Subcutaneous adipose tissue (tissue), 4 donors: ENCODE data around the gene OR51E2. TPM values are rescaled to one million over a fixed set of nuclear protein-coding genes. Genes with fewer than 3 reads are reported as not detected.

Experiments used
- CTCF ChIP-seq: fragments of 450-650 bp; IDR thresholded peaks from one replicate; pipeline ENCODE4 v1.5.1; 2016; ENCODE audit warnings: low read depth, mild to moderate bottlenecking, control low read depth, antibody characterized with exemption, moderate library complexity
- total RNA-seq, 4 donors: library from RNA; depleted of rRNA; stranded (reverse); fragments of >200 nt; gene quantifications; one replicate each; pipeline ENCODE4 v1.1.0, GENCODE V29; 2016

Gene OR51E2
- total RNA-seq, 4 donors from 2014 or later, result 0.17 to 0.33 TPM; not detected in 2

GRCh38 chr11:4642043-4642442 lies 55.6 kb downstream of the OR51E2 start:
- TF ChIP-seq CTCF, result no peak

DNA sequence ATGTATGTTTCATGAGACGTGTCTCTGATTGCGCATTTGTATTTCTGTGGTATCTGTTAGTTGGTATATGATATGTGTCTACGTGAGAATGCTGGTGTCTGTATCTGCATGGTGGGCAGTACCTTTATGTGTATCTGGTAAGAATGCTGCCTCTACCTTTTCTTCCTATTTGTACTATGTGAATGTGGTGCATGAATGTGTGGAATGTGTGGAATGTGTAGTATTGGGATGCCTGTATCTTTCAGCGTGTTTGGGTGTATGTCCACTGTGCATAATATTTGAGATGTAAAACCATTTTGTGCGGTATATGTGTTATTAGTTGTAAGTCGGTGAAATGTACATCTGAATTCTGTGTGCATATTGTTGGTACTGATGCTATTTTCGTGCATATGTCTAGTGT lies 56.2 kb downstream of the OR51E2 start:
- TF ChIP-seq CTCF, result no peak

GRCh38 chr11:4639931-4640330 lies 57.7 kb downstream of the OR51E2 start:
- TF ChIP-seq CTCF, result no peak

DNA sequence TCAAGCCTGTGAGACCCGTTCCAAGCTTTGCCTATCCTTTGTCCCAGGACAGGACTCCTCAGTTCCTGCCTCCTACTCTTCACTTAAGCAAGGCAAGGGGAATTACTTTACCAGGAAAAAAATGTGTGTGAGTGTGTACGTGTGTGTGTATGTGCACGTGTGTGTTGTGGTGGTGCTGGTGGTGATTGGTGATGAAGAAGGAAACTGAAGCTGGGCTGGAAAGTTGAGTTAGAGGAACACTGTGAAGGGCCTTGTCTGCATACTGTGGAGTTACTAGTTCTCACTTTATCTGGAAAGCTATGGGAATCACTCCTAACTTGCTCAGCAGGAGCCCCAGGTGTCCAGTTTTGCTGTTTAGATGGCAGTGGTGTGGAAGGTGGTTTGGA lies 60.0 kb downstream of the OR51E2 start:
- TF ChIP-seq CTCF, result no peak

DNA sequence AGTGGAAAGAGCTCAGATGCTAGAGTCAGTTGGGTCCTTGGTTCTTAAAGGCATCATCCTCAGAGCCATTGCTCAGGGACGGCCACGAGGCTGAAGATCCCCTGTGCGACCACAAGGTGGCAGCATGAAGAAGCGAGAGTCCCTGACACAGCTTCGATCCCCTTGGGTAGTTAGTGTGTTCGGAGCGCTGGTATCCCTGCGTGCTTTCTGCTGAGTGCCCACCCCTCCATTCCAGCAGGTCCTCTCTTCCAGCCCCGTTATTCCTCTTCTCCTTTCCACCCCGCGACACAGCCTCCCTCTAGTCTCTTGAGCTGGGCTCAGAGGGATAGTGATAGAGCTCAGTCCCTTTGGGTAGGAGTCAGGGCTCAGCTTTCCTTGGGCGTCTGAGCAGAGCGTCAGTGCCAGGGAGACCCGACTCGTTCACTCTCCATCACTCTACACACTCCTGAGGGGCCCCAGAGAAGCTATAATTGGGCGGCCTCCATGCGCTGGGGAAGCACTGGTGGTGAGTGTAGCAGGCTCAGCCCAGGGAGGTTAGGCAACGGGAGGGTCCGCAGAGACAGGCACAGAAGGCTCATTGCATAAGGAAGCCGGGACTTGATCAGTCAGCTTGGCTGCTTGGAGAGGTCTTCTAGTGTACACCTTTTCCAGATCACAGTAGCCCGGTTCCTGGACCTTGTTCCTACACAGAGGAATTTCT lies 60.5 kb downstream of the OR51E2 start, which contains the start of gene OR51D1:
OR51D1 (plus strand) TSS at position 516 of the 700 bp plus-strand sequence. CDS start 2,314 bp downstream, outside the sequence.
- TF ChIP-seq CTCF, result no peak

DNA sequence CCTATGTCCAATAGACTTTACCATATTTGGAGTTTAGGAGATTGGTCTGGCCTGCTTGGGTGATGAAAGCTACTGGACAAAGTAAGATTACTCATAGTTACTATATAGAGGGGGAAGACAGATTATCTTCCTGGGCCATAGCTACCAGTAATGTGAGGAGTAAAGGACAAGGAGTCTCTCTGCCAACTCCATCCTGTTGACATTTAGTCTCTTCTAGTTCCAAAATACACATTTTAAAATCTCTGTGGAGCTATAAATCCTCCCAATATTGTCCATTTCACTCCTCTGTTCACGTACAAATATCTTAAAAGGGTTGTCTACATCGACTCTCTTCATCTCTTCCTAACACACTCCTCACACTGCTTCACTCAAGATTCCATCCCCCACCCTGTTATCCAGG lies 61.5 kb downstream of the OR51E2 start:
- no peak for TF ChIP-seq CTCF

Other genes starting within 250 kb of the OR51E2 start
- 1 to 10 TPM in 1 of 4 donors, not detected in 3; 2.4 TPM for gene OR52K2, start 248.6 kb downstream of the OR51E2 start, total RNA-seq
- gene OR52K1, start 215.2 kb downstream of the OR51E2 start, total RNA-seq, result under 1 TPM in 1 of 4 donors, not detected in 3; 0.22 TPM
- not detected for gene OR52M1, start 152.7 kb downstream of the OR51E2 start, total RNA-seq
- gene OR52I2, start 116.1 kb downstream of the OR51E2 start, total RNA-seq, result not detected
- gene OR52I1, start 103.8 kb downstream of the OR51E2 start, total RNA-seq, result not detected
- gene TRIM68, start 89.6 kb downstream of the OR51E2 start, total RNA-seq, result 10 to 100 TPM in 2 of 4 donors, 1 to 10 TPM in 2; 5.4 to 19.0 (median 10.3) TPM
- not detected for gene OR51D1, start 60.4 kb downstream of the OR51E2 start, total RNA-seq
- 1 to 10 TPM in 2 of 4 donors, not detected in 2; 1.1 to 3.3 TPM for gene OR51E1, start 53.9 kb downstream of the OR51E2 start, total RNA-seq
- not detected for gene MMP26, start 6.9 kb upstream of the OR51E2 start, total RNA-seq
- not detected for gene OR51F1, start 72.1 kb upstream of the OR51E2 start, total RNA-seq
- gene OR52R1, start 106.5 kb upstream of the OR51E2 start, total RNA-seq, result not detected
- not detected for gene OR51F2, start 123.5 kb upstream of the OR51E2 start, total RNA-seq
- not detected for gene OR51S1, start 151.4 kb upstream of the OR51E2 start, total RNA-seq
- not detected for gene OR51T1, start 184.0 kb upstream of the OR51E2 start, total RNA-seq
- not detected for gene OR51A7, start 205.9 kb upstream of the OR51E2 start, total RNA-seq
- not detected for gene OR51G2, start 221.5 kb upstream of the OR51E2 start, total RNA-seq
- gene OR51G1, start 226.5 kb upstream of the OR51E2 start, total RNA-seq, result not detected
- gene OR51A4, start 249.8 kb upstream of the OR51E2 start, total RNA-seq, result not detected